ENCODE results near the gene KCNH2. TPM values are rescaled to one million over a fixed set of nuclear protein-coding genes. Genes with fewer than 3 reads are reported as not detected.

The KCNH2 gene
- total RNA-seq, 2 experiments from 2014 or later: not detected

- Mint-ChIP-seq H3K36me3 (ENCODE audit: low read depth) (no peaks in the 10 kb centered on the region), H3K9me3 (ENCODE audit: insufficient read depth) (no peaks in the 10 kb centered on the region), H3K27me3 (ENCODE audit: low read depth) (peaks cover 32% of the 10 kb centered on the region), H3K4me3 (no peak overlapping the region), H3K27ac (no peak overlapping the region), H3K4me1 (ENCODE audit: low read depth) (no peaks in the 10 kb centered on the region)
- CTCF ChIA-PET: no interaction called here
- ATAC-seq (no peak), DNase-seq (no peak)
- POLR2A ChIA-PET: no interaction called here
Measured at GRCh38 chr7:150954986-150955518, 23.1 kb downstream of the KCNH2 start.

- H3K9me3 Mint-ChIP-seq (ENCODE audit: insufficient read depth): no peaks in the 10 kb centered on the region
- ChIA-PET POLR2A (no interaction called here), CTCF (interaction anchor here (0.8 kb wide), 1 partner anchor 8 kb away, joined by 5 read pairs; no protein-coding TSS in a partner anchor)
- H3K4me3 Mint-ChIP-seq: no peak overlapping the region
- H3K36me3 Mint-ChIP-seq (ENCODE audit: low read depth): no peaks in the 10 kb centered on the region
- ATAC-seq: no peak
- peaks cover 26% of the 10 kb centered on the region for H3K27me3 Mint-ChIP-seq (ENCODE audit: low read depth)
- no peak overlapping the region for H3K27ac Mint-ChIP-seq
- peaks cover 1% of the 10 kb centered on the region for H3K4me1 Mint-ChIP-seq (ENCODE audit: low read depth)
- DNase-seq: no peak
Measured at GRCh38 chr7:150954201-150954985, 23.7 kb downstream of the KCNH2 start.

GRCh38 chr7:150953061-150953997, 24.8 kb downstream of the KCNH2 start:
- ATAC-seq (no peak), DNase-seq (no peak)
- Mint-ChIP-seq H3K9me3 (ENCODE audit: insufficient read depth) (no peaks in the 10 kb centered on the region), H3K27ac (no peak overlapping the region), H3K36me3 (ENCODE audit: low read depth) (no peaks in the 10 kb centered on the region), H3K4me1 (ENCODE audit: low read depth) (peaks cover 2% of the 10 kb centered on the region), H3K4me3 (no peak overlapping the region), H3K27me3 (ENCODE audit: low read depth) (peaks cover 17% of the 10 kb centered on the region)
- ChIA-PET CTCF (interaction anchor here (0.8 to 0.9 kb wide), 2 partner anchors 9 to 10 kb away, joined by 5 read pairs; no protein-coding TSS in a partner anchor), POLR2A (no interaction called here)

GRCh38 chr7:150952331-150953050, 25.6 kb downstream of the KCNH2 start:
- Mint-ChIP-seq H3K27ac (no peak overlapping the region), H3K36me3 (ENCODE audit: low read depth) (no peaks in the 10 kb centered on the region), H3K4me3 (no peak overlapping the region), H3K27me3 (ENCODE audit: low read depth) (peaks cover 13% of the 10 kb centered on the region), H3K4me1 (ENCODE audit: low read depth) (peaks cover 2% of the 10 kb centered on the region), H3K9me3 (ENCODE audit: insufficient read depth) (no peaks in the 10 kb centered on the region)
- POLR2A ChIA-PET: no interaction called here
- DNase-seq (no peak), ATAC-seq (no peak)
- CTCF ChIA-PET: interaction anchor here (0.9 kb wide), 1 partner anchor 11 kb away, joined by 5 read pairs; no protein-coding TSS in a partner anchor

- DNase-seq: no peak
- Mint-ChIP-seq H3K27ac (no peak overlapping the region), H3K9me3 (ENCODE audit: insufficient read depth) (no peaks in the 10 kb centered on the region), H3K4me1 (ENCODE audit: low read depth) (peaks cover 2% of the 10 kb centered on the region), H3K27me3 (ENCODE audit: low read depth) (peaks cover 7% of the 10 kb centered on the region), H3K36me3 (ENCODE audit: low read depth) (no peaks in the 10 kb centered on the region), H3K4me3 (no peak overlapping the region)
- ChIA-PET CTCF (no interaction called here), POLR2A (no interaction called here)
- no peak for ATAC-seq
Measured at GRCh38 chr7:150951521-150951920, 26.6 kb downstream of the KCNH2 start.

GRCh38 chr7:150951181-150951520, 27.0 kb downstream of the KCNH2 start:
- ChIA-PET POLR2A (no interaction called here), CTCF (no interaction called here)
- Mint-ChIP-seq H3K4me1 (ENCODE audit: low read depth) (peaks cover 2% of the 10 kb centered on the region), H3K36me3 (ENCODE audit: low read depth) (no peaks in the 10 kb centered on the region), H3K9me3 (ENCODE audit: insufficient read depth) (no peaks in the 10 kb centered on the region), H3K27me3 (ENCODE audit: low read depth) (peaks cover 8% of the 10 kb centered on the region), H3K4me3 (no peak overlapping the region), H3K27ac (no peak overlapping the region)
- DNase-seq: no peak
- no peak for ATAC-seq

- Mint-ChIP-seq H3K4me3 (no peak overlapping the region), H3K27ac (no peak overlapping the region), H3K4me1 (ENCODE audit: low read depth) (peaks cover 2% of the 10 kb centered on the region), H3K36me3 (ENCODE audit: low read depth) (no peaks in the 10 kb centered on the region), H3K9me3 (ENCODE audit: insufficient read depth) (no peaks in the 10 kb centered on the region), H3K27me3 (ENCODE audit: low read depth) (peaks cover 5% of the 10 kb centered on the region)
- ChIA-PET CTCF (no interaction called here), POLR2A (no interaction called here)
- DNase-seq (no peak), ATAC-seq (no peak)
Measured at GRCh38 chr7:150950496-150951180, 27.5 kb downstream of the KCNH2 start.

GRCh38 chr7:150949971-150950491, 28.1 kb downstream of the KCNH2 start:
- CTCF ChIA-PET: no interaction called here

GRCh38 chr7:150949564-150949963, 28.6 kb downstream of the KCNH2 start:
- no peaks in the 10 kb centered on the region for H3K36me3 Mint-ChIP-seq (ENCODE audit: low read depth)
- DNase-seq (no peak), ATAC-seq (no peak)
- no peak overlapping the region for H3K4me3 Mint-ChIP-seq
- no peaks in the 10 kb centered on the region for H3K9me3 Mint-ChIP-seq (ENCODE audit: insufficient read depth)
- no peak overlapping the region for H3K27ac Mint-ChIP-seq
- H3K4me1 Mint-ChIP-seq (ENCODE audit: low read depth): peaks cover 2% of the 10 kb centered on the region
- ChIA-PET POLR2A (no interaction called here), CTCF (no interaction called here)
- peaks cover 7% of the 10 kb centered on the region for H3K27me3 Mint-ChIP-seq (ENCODE audit: low read depth)

More at GRCh38 chr7:150949971-150950491, 28.1 kb downstream of the KCNH2 start:
- ATAC-seq (no peak), DNase-seq (no peak)
- Mint-ChIP-seq H3K9me3 (ENCODE audit: insufficient read depth) (no peaks in the 10 kb centered on the region), H3K27me3 (ENCODE audit: low read depth) (peaks cover 7% of the 10 kb centered on the region), H3K36me3 (ENCODE audit: low read depth) (no peaks in the 10 kb centered on the region), H3K4me1 (ENCODE audit: low read depth) (peaks cover 2% of the 10 kb centered on the region), H3K4me3 (no peak overlapping the region), H3K27ac (no peak overlapping the region)
- POLR2A ChIA-PET: no interaction called here

GRCh38 chr7:150948791-150949251, 29.3 kb downstream of the KCNH2 start:
- Mint-ChIP-seq H3K36me3 (ENCODE audit: low read depth) (no peaks in the 10 kb centered on the region), H3K4me3 (no peak overlapping the region), H3K4me1 (ENCODE audit: low read depth) (peaks cover 2% of the 10 kb centered on the region), H3K27me3 (ENCODE audit: low read depth) (peaks cover 7% of the 10 kb centered on the region), H3K27ac (no peak overlapping the region), H3K9me3 (ENCODE audit: insufficient read depth) (no peaks in the 10 kb centered on the region)
- POLR2A ChIA-PET: no interaction called here
- ATAC-seq (no peak), DNase-seq (no peak)
- CTCF ChIA-PET: interaction anchor here (1.2 kb wide), 1 partner anchor 14 kb away, joined by 3 read pairs; no protein-coding TSS in a partner anchor

All from activated CD8-positive, alpha-beta T cell treated with anti-CD3 and anti-CD28 coated beads, Interleukin-2, amount 10 ng/mL, durations not matched to agents 7 days and 5 days (primary cell).